GM18499 (cell line): ENCODE results near the gene SMCO3.
"Not testable (repeated sequence)": the region's sequence is repeated elsewhere in the genome, so short reads cannot be mapped to it uniquely, and the experiment has no call there.

ENCODE experiments used
- ATAC-seq: cut with Tn5 transposase; IDR thresholded peaks from one replicate; pipeline ENCODE4 v1.9.1; 2021; ENCODE audit warnings: moderate number of reproducible peaks; ENCODE audit not compliant: insufficient read depth, unreplicated experiment

Gene SMCO3

DNA sequence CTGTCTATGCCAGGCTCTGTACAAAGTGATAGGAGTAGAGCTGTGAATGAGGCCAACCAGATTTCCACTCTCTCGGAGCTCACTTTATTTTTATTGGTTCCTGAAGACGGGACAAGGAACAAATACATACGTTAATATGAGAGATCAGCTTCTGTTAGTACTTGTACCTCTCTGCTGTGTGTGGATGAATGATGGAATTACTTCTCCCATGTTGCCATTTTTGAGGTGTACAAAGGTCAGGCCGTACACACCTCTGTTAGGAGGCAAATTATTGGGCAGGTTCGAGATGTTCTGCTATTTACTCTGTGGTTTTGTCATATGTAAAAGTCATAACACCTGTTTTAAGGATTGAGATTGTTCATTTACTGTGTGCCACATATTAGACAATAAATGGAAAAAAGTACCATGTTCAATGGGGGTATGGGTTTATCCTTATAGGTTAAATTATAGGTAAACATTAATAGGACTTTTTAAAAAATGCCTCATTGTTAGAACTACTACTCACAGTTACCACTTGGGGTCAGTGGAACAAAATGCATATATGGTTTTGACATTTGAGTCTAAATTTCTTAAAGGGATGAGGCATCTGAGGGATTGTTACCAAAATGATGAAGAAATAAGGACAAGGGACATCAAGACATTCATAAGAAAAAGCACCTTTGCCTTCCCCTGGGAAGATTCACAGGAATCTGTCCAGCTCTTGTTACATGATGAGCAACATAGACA, 37.6 kb downstream of the SMCO3 start:
- no peak for ATAC-seq

DNA sequence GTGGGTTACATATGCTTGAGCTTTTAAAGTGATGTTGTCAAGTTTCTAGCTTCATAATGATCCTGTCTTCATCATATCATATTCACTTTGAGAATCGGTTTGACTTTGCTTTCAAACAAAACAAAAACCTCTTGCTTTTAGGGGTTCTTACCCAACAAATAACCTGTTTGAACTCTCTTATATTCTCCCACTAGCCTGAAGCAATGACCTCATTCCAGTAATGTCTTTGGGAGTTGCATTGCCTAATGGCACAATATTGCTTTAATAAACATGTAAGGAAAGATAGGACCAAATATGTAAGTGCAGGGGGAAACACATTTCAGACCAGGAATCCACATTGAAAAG, 38.4 kb downstream of the SMCO3 start:
- ATAC-seq: no peak

DNA sequence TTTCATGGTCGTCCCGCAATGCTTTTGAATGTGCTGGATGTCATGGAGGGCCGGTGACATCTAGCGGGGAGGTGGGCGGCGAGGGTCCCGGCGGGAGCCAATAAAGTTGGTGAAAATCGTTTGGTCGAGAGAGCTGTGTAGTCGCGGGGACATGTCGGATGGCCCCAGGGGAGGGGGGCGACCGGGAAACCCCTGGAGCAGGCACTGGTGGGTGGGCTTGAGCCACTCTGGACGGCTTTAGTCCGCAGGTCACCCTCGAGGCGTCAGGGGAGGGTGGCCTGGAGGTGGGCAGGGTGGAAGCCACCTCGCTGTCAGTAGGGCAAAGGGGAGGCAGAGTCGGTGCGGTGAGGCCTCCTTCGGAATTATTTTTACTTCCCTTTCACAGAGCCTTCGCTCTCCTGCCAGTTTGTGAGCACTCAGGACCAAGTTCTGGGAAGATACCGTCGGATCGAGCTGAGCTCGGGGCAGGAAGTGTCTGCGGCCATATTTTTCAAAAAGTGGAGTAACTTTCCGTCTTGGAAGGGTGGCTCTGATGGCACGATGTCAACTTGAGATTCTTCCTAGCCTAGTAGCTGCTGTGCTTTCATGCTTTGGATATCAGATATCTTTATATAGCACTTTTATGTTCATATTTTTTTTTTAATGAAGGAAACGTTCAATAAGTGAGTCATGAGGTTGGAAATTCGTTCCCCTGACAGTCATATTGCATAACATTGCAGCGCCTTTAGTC, 38.9 kb downstream of the SMCO3 start:
- no peak for ATAC-seq

DNA sequence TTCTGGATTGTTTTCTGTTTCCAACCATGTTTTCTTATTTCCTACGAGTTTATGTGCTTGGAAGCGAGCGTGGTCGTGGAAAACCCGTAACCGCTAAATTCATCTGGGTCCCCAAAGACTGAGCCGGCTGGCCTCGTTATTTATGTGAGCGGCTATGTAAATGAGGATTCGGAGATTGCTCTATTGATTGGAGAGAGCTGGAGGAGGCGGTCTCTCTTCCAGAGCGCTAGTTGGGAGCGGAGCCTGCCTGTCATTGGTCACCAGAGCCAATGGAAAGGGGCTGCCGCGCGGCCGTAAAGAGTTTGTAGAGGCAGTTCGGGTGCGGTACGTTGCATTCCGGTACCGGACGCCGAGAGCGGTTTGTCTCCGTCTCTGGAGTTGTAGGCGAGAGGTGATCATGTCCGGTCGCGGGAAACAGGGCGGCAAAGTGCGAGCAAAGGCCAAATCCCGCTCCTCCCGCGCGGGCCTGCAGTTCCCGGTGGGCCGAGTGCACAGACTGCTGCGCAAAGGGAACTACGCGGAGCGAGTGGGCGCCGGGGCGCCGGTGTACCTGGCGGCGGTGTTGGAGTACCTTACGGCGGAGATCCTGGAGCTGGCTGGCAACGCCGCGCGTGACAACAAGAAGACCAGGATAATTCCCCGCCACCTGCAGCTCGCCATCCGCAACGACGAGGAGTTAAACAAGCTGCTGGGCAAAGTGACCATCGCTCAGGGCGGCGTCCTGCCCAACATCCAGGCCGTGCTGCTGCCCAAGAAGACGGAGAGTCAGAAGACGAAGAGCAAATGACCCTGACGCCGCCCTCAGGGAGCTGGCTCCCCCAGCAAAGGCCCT, 39.7 kb downstream of the SMCO3 start:
- ATAC-seq: peak; percentile 32

DNA sequence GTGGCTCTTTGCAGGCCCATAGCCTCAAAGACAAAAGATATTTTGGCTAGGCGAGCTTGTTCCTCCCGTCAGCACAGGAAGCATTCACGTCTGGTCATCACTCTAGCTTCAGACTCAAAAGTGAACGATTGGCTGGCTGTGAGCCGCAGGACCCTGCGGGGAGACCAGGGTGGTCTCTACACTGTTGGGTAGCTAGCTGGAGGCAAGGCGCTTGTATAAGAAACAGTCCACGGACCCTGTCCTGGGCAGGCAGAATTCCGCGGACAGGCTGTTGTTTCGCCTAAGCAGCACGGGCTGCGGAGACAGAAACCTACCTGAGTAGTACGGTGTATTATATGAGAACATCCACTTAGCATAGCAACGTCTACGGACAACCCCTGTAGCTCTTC, 40.3 kb downstream of the SMCO3 start:
- ATAC-seq: peak; percentile 12

DNA sequence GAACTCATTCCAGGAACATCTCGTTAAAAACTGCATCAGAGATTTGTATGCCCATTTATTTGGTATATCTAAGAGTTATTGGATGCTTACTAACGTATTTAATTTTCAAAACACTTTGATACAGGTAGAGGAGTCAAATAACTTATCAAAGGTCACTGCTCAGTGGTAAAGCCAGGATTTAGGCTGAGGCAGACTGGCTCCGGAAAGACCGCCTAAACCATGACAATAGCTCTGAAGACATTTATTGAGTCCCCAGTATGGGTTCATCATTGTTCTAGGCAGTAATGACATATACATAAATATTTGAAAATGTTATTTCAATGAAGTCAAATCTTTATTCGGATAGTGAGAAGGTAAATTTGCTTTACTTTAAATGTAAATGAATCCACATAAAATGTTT, 41.0 kb downstream of the SMCO3 start:
- ATAC-seq: no peak

DNA sequence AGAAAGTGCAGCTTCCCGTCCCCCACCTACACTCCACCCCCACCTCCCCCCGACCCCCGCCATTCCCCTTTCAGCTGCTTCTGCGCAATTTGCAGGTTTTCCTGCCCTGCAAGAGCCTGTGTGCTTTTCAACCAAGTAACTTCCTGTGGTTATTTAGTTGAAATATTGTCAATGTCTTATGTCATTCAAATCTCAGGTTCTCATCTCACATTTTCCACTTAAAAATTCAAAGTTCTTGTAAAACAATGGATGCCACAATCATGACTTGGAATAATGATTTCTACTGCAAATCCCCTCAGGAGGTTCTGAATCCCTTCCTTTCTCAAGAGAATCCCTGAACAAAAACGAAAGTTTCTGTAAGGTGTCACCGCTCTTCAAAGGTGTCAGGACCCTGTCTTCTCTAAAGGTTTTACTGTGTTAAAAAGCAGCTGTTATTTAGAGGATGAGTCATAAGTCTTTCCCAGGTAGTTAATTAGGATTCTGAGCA, 42.3 kb downstream of the SMCO3 start:
- no peak for ATAC-seq

DNA sequence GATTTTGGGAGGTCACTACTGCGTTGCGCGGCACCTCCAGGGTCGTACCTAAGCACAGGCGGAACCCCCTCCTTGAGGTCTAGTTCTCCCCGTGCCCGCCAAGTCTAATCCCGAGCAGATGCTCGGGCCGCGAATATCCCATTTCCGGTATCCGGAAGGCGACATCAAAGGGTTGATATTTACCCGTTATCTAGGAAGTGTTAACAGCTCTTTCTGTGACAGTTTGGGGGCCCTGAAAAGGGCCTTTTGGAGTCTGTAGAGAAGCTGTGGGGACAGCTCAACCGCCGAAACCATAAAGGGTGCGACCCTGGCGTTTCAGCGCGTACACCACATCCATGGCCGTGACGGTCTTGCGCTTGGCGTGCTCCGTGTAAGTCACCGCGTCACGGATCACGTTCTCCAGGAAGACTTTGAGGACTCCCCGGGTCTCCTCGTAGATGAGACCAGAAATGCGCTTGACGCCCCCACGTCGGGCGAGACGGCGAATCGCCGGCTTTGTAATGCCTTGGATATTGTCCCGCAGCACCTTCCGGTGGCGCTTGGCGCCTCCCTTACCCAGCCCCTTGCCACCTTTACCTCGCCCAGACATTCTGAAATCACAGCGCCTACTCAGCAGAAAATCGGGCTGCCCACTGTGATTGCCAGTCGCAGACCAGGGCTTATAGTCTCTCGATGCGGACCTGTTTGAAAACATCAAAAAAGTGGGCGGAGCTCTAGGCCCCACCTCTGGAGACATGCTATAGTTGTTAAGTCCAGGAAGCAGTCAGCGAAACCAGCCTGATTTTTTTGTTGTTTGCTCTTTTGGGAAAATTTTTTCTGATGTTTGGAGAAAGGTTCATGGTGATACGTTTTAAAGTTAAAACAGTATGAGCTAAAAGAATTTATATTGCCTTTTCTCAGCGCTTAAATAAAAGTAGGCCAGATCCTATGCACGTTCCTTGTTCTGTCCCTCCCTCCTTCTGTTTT, 43.2 kb downstream of the SMCO3 start:
- ATAC-seq: no peak

DNA sequence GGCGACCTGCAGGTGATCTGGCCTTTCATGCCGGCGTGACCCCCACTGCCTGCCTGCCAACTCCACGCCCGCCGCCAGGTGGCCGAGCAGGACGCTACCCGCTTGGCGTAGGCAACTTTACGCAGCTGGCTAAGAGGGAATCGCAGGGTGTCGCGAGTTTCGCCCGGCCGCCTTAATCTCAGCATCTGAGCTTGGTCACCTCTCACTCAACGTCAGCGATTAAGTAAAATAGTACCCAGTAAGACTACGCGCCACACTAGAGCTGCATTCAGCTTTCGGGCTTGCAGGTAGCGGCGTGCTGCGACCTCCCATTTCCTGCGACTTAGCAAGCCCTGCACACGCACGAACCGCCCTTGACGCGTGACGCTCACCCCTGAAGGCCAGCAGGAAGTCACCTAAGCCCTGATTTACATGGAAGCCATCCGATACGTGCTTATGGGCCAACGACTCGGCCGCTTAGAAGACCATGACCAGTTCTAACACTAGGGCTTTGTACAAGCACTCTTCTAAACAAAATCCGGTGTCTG, 44.0 kb downstream of the SMCO3 start:
- peak; percentile 16 for ATAC-seq

DNA sequence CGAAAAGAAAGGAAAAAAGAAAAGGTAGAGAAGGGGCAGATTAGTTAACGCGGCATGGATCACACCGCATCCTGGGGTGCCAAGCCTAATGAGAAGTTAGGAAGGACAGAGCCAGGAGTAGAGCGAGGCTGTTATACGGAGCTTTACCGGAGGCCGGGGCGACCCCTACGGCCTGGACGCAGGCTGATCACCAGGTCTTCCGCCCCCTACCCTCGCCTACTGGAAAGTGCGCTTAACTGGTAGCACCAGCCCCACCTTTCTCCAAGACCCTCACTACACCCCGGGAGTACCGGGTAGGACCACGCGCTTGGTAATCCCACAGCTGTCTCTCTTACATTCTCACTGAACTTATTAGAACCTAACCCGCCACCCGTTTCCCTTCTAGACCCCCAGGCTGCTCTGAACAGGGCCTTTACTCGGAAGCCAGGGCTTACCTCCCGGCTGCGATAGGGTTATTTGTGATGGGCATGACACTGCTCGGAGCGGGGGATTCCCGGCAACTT, 44.5 kb downstream of the SMCO3 start:
- ATAC-seq: no peak

DNA sequence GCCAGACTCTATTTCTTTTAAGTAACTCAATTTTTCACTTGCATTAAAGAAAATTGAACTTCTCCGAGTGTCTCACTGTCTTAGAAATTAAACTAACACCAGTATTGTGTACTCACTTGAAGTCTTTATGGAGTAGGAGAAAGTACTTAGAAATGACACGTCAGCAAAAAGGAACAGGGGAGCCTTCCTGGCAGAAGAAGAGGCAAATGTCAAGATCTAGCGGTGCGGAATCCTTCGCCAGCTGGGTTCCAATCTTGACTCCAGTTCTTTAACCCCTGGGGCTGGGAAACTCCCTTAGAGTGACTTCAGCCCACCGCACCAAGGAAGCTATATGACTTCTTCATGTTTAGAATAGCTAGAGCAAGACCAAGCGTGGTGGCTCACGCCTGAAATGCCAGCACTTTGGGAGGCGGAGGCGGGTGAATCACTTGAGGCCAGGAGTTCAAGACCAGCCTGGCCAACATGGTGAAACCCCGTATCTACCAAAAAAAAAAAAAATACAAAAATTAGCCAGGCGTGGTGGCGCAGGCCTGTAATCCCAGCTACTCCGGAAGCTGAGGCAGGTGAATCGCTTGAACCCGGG, 45.1 kb downstream of the SMCO3 start:
- ATAC-seq: no peak

DNA sequence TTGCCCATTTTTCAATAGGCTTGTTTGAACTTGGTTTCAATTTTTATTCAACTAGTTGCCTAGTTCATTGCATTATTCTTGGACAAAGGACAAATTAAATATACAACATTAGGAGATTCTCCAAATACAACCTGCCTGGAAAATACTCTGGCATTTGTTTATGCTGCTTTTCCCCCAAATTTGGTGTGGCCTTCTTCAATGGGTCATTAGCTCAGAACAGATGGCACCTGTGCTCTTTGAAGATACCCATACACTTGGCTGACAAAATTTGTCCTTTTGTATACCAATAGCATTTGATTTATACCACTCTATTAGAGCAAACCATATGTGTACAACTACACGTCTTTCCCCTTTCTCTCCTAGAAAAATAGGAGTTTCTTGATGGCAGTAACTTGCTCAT, 46.4 kb downstream of the SMCO3 start:
- ATAC-seq: no peak

DNA sequence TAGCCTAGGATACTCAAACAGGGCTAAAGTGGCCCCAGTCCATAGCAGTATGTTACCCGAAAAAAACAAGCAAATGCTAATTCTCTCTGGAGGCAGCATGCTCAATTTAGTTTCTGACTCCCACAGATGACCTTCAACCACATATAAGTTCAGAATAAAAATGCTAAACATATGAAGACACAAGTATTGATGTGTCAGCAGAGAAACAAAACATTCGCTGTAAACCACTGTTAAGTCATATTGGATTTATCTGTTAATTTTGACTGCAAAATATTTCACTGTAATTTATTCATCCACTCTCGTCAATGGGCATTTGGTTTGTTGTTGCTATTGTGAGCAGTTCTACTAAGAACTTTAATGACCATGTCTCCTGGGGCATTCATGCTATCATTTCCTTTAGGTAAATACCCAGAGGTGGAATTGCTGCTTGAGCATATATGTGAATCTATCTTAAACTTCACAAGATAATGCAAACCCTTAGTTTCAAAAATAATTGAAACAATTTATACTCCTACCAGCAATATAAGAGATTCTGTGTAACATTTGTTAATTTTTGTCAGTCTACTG, 47.2 kb downstream of the SMCO3 start:
- ATAC-seq: no peak

DNA sequence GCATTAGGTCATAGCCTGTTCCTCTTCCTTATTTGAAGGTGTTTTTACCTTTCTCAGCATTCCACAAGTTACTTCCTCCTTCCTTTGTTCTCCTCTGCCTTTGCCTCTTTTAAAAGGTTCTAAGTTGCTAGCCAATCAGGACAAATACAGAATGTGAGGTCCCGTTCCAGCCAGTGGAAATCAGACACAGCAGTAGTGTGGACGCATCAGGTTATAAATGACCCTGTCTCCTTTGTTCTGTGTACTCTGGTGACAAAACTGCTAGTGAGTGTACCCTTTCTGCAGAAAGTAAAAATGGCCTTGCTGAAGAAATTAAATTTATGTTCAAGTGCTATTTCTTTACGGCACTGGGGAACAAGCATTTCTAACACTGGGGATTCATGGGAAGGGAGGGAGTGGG, 48.0 kb downstream of the SMCO3 start:
- ATAC-seq: not testable (repeated sequence)

DNA sequence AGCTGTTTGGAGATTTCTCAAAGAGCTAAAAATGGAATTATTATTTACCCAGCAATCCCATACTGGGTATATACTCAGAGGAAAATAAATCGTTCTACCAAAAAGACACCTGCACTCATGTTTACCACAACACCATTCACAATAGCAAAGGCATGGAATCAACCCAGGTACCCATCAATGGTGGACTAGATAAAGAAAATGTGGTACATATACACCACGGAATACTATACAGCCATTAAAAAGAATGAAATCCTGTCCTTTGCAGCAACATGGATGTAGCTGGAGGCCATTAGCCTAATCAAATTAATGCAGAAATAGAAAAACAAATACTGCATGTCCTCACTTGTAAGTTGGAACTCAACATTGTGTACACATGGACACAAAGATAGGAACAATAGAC, 48.6 kb downstream of the SMCO3 start:
- no peak for ATAC-seq

DNA sequence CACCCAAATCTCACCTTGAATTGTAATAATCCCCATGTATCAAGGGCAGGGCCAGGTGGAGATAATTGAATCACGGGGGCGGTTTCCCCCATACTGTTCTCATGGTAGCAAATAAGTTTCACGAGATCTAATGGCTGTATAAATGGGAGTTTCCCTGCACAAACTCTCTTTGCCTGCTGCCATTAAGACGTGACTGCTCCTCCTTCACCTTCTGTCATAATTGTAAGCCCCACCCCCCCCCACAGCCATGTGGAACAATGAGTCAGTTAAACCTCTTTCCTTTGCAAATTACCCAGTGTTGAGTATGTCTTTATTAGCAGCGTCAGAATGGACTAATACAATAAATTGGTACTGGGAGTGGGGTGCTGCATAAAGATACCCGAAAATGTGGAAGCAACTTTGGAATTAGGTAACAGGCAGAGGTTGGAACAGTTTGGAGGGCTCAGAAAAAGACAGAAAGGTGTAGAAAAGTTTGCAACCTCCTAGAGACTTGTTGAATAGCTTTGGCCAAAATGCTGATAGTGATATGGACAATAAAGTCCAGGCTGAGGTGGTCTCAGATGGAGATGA, 54.2 kb downstream of the SMCO3 start:
- not testable (repeated sequence) for ATAC-seq

DNA sequence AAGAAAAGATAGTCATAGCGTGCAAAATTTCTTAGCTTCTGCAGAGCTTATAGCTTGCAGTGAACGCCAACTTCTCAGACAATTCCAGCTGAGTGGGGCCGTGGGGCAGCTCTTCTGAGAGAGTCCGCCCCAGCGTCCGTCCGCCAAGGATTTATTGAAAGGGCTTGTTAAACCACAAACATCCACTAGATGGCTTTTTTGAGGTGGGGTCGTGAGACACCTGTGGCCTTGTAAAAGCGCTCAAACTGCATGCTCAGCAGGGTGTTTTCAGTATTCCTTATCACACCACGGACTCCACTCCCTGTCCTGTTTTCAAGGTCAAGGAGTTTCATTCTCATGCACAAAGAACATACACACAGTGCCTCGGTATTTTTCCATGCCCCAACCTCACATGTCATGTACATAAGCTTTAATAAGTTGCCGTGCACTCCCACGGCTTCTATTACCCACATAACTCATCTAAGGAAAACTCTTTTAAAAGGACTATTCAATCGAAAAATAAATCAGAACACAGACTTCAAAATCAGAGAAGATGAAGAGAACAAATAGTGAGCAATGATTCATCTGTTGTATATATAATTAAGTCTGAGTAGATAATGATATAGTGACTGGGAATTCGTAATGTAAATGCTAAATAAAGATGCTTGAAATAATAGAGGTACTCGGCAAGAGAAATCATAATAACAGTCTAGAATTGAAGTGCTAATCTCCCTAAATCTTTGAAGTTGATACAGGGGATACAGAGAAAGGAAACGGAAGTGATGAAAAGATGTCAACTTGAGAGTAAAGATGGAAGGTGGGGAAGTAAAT, 57.4 kb downstream of the SMCO3 start:
- no peak for ATAC-seq
